GM18861 (cell line): Measurements from ENCODE around the gene TRPT1.
"Not testable (repeated sequence)": the region's sequence is repeated elsewhere in the genome, so short reads cannot be mapped to it uniquely, and the experiment has no call there.

Source experiments
- ATAC-seq: cut with Tn5 transposase; IDR thresholded peaks from one replicate; pipeline ENCODE4 v1.9.1; 2021; ENCODE audit not compliant: unreplicated experiment

The TRPT1 gene

DNA sequence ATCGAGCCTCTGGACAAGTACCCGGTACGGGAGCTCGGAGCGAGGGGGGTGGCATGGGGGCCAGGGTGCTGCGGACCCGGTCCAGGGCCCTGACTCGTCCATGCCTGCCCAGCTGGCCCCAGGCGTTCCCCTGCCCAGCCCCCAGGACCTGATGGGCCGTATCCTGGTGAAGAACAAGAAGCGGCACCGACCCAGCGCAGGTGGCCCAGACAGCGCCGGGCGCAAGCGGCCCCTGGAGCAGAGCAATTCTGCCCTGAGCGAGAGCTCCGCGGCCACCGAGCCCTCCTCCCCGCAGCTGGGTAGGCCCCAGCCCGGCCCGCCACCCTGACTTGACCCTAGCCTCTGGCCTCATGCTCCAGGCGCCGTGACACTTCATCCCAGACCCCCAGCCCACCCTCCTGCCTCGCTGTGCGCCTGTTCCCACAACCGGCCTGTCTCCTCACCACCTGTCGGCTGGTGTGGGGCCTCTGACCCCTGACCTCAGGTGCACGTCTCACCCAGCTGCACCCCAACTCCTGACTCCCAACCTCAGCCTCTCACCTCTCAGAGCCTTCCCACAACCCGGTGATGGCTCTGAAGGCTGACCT, 33.1 kb upstream of the TRPT1 start:
- ATAC-seq, result no peak

DNA sequence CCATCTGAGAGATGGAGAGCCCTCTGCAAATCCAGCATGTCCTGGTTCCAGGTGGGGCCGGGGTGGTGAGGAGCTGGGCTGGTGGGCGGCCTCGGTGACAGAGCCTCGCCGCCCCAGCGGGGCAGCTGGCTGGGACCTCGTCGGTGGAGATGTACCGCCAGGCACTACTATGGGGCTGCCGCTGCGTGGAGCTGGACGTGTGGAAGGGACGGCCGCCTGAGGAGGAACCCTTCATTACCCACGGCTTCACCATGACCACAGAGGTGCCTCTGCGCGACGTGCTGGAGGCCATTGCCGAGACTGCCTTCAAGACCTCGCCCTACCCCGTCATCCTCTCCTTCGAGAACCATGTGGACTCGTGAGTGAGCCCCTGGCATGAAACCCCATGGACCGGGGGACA, 32.4 kb upstream of the TRPT1 start:
- no peak for ATAC-seq

DNA sequence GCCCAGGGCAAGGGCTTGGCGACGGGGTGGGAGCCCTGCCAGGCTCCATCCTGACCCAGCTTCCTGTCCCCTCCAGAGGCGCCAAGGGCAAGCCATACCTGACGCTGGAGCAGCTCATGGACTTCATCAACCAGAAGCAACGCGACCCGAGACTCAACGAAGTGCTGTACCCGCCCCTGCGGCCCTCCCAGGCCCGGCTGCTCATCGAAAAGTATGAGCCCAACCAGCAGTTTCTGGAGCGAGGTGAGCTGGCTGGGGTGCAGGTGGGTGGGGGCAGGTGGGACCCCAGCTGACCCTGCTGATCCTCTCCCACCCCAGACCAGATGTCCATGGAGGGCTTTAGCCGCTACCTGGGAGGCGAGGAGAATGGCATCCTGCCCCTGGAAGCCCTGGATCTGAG, 30.3 kb upstream of the TRPT1 start:
- no peak for ATAC-seq

DNA sequence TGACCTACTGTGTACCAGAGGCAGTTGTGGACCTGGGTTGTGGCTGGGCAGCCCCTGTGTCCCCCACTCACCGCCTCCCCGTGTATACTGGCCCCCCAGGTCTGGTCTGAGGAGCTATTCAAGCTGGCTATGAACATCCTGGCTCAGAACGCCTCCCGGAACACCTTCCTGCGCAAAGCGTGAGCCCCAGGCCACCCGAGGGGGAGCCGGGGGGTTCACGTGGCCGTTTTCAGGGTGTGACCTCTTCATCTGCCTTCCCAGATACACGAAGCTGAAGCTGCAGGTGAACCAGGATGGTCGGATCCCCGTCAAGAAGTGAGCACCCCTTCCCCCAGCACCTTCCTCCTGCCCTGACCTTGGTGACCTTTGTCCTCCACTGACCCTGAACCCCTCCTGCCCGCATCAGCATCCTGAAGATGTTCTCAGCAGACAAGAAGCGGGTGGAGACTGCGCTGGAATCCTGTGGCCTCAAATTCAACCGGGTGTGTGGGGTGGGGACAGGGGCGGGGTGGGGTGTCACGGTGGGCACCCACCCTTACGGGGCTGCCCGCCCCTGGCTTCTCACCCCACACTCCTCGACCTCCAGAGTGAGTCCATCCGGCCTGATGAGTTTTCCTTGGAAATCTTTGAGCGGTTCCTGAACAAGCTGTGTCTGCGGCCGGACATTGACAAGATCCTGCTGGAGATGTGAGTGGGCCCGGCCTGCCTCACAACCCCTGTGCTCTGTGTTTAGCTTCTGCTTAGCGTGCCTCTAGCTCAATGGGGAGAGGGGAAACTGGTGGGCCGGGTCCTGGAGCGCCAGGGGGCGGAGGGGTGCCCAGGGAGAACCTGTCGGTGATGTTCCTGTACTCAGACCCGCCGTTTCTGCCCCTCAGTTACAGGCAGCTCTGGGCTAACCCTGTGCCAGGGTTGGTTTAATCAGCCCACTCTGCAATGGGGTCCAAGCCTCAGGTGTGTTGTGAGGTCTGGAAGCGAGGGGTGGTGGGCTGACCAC, 29.4 kb upstream of the TRPT1 start:
- ATAC-seq, result no peak

DNA sequence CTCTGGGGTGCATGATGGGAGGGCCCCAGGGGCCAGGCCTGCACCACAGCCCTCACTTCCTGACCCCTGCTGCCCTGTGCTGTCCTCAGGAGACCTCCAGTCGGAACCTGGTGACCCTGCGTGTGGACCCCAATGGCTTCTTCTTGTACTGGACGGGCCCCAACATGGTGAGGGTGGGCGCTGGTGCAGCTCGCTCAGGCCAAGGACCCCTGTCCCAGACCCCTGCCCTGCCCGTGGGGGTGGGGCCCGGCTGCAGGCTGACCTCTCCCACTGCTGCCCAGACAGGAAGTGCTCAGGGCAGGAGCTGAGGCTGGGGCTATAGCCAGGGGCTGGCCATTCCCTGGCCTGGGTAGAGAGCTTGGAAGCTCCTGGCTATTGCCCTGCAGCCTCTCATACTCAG, 28.3 kb upstream of the TRPT1 start:
- no peak for ATAC-seq

DNA sequence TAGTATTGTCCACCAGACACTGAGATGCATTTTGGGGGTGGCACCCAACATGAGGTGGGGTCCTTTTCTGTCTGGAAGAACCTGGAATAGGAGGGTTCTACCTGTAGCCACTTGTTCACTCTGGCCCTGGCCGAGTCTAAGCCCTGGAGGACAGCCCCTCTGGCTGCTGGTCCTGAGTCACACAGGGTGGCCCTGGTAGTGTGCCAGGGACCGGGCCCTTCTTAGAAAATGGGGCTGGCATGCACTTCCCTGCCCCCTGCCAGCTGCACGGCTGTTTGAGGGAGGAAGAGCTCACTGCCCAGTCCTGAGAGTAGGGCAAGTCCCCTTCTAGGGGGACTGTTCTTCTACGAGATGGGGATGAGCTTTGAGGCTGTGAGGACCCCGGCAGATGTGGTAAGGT, 27.5 kb upstream of the TRPT1 start:
- no peak for ATAC-seq

DNA sequence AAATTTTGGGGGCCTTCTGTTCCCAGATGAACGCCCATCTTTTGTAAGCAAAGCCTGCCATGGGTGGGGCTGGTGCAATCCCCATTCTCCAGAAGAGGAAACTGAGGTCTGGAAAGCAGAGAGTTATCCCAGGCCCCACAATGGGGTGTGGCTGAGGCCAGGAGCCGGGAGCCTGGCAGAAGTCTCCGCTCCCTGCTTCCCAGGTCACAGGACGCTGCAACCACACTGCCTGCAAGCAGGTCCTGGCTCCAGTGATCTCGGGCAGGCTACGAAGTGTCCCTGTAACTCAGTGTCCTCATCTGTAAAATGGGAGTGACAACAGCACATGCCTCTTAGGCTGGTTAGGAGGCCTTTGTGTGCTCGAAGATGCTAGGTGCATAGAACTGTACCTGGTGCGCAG, 27.1 kb upstream of the TRPT1 start:
- ATAC-seq, result no peak

DNA sequence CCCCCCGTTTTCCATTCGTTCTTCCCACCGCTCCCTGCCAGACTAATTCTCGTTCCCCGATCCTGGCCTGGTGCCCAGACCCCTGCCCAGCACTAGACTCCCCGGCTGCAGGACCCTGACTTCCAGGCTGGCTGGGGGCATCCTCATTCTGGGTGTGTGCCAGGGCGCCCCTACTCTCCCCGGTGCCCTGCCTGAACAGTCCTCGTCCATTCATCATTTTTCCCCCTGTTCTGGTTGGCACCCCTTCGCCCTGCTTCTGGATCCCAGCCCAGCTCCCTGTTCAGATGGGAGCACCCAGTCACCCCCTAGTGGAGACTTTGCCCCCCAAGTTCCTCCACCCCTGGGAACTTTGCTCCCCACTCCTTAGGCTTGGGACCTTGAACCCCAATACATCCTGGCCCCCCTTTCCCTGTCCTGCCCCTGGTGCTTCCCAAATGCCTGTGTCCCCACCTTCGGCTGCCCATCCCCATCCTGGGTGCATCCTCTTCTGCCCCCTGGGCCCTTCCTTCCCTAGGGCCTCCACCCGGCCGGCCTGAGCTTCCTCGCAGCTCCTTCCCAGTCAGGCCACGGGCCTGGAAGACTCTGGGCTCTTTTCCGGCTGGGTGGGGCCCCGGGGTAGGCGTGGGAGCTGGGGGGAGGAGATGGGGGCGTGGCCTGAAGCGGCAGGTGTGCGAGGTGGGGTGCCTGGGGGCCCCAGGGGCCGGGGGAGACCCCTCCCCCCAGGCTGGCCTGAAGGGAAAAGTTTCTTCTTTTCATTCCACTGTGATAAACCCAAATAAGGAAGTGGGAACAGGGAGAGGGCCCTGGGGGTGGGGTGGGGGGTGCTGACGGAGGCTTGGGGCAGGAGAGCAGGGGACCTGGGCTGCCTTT, 26.3 kb upstream of the TRPT1 start:
- ATAC-seq, result no peak

DNA sequence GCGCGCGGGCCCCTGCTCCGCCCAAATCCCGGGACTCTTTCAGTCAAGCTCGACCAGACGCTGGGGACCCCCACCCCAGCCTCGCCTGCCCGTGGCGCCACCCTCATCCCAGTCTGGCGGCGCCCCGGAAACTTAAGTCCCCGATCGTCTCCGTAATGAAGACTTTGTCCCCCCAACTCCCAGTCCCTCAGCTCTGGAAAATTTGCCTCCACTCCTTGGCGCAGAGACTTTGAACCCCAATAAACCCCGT, 25.7 kb upstream of the TRPT1 start:
- ATAC-seq, result no peak

DNA sequence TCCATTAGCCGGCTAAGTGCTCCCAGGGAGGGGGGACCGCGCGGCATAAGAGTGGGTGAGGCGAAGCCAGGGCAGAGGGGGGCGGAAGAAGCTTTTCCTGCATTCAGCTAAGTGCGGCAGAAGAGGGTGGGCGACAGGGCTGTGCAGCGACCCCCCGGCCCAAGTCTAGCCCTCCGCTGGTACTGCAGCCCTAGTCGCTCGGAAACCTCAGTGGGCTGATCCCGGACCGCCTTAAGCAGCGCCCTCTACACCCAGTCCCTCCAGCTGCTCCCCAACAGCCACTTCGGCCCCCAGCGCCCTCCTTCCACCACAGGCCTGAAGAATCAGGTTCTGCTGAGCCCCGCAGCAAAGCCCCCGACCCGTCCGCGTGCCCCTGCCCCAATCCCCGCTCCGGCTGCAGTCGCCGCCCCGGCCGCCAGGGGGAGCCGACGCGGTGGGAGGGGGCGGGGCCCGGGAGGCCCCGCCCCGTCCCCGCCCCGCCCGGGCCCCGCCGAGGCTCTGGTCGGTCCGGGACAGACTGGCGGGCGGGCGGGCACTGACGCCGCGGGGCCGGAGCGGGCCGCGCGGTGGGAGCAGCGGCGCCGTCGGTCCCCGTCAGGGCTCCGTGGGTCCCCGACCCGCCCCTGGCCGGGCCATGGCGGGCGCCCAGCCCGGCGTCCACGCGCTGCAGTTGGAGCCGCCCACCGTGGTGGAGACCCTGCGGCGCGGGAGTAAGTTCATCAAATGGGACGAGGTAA, 25.2 kb upstream of the TRPT1 start, which contains the start of gene PLCB3:
Gene PLCB3 (plus strand): TSS at position 515 of the 737 bp plus-strand sequence. CDS start 120 bp downstream, at position 635.
- ATAC-seq, result no peak

DNA sequence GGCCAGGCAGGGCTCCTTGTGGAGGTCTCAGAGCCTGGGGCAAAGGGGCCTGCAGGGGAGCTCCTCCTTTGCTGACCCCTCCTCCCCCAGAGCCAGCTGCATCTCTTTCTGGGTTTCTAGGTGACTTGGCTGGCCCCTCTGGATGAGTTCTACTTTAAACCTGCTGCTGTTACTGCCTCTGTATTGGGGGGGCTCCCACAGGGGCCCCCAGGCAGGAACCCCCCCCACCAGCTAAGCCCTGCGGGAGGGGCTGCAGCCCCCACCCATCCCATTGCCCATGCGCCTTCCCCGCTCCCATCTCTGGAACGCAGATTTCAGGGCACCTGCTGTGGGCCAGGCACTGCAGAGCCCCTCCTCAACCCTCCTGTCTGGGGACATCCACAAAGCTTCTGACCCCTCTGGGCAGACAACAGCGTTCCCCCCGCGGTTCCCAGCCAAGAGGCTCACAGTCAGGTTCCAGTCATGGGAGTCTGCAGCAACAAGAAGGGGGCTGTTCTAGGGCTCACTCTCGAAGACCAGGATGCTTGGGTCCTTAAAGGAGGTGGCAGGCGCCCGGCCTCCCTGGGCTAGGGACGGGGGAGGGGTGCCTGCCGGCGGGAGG, 24.5 kb upstream of the TRPT1 start:
- no peak for ATAC-seq

DNA sequence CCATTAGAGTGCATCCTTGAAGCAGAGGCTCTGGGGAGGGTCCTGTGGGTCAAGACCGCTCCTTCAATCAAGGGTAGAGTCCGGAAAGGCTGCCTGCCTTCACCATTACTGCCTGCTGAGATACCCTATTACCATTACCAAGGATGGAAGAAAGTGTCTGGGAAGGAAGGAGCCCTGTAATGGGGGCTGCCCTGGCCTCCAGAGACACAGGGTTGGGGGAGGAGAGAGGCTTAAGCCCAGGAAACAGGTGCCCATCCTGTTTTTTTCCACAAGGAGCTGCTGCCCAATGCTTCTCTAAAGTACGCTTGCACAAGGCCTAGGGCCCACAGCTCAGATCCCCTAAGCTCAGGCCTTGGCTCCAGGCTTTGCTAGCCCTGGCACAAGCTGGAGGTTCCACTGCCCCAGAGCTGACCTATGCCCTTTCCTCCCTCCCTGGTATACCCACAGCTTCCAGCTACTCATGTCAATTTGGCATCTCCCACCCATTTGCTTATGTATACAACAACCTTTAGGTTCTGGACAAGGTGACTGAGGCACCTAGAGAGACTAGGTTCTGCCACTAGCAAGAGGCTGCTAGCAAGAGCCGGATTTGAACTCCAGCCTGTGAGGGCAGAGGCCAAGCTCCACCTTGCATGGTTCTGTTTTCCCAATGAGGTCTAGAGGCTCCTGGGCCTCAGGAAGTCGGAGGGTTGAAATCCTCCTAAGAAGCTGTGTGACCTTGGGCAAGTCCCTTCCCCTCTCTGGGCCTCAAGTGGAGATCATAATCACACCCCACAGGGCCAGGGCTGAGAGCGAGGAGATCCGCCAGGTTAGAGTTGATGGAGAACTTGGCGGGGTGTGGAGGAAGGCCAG, 23.8 kb upstream of the TRPT1 start:
- ATAC-seq, result no peak

DNA sequence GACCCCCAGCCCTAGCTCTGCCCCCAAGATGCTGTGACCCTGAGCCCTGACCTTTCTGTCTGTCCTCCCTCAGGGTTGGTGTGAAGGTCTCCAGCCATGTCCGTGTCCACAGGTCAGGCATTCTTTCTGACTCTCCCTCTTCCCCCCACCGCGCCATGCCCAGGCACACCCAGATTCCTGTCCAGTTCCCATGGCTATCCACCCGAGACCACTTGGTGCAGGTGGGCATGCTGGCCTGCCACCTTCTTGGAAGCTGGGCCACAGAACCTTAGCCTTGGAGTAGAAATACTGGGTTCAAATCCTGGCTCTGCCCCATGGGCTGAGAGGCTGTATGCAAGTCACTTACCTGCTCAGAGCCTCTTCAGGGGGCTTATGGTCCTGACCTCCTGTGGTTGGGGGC, 23.1 kb upstream of the TRPT1 start:
- no peak for ATAC-seq

DNA sequence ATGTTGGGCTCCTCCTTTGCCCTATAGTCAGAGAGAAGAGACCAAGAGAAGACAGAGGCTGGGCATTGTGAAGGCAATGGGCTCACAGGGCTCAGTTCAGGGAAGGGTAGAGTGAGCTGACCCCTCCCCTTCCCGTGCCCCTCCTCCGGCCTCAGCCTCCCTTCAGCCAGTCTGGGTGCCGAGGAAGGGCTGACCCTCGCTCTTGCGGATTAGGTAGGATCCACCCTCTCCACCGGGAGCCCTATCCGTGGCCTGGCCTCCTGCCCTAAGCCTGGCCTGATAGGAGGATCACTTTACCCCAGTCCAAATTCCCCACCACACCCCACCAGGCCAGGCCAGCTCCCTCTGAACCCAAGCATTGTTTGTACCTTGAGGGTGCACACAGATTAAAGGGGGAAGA, 22.6 kb upstream of the TRPT1 start:
- no peak for ATAC-seq

DNA sequence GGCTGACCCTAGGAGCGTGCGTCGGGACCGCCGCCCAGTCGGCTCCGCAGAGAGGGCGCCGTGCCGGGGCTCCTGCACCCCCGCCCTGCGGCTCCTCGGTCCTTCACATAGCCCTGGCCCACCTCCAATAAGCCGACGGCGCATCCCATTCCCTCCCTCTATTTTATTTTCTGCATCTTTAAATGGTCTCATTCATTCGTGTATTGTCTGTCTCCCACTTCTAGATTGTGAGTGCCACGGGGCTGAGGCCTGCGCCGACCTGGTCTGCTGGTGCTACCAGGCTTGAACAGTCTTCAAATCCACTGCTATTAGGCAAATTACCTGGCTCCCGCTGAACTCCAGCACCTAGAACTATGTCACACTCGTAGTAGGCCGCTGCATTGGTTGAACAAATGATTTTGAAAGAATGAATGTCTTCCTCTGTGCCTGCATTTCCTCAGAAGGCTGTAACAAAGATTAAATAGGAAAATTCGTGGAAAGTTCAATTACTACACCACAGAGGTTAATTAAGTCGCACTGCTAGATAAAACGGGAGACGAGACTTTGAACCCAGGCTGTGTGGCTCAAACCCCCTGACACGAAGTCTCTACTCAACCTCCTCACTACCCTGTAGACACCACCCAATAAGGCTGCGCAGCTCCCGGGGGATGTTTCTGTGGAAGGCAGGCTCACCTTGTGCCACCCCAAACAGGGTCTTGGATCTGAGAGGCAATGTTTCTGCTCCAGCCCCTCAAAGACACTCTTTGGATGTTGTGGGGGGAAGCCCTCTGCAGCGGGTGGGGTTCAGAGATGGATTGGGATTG, 21.9 kb upstream of the TRPT1 start:
- ATAC-seq, result no peak

DNA sequence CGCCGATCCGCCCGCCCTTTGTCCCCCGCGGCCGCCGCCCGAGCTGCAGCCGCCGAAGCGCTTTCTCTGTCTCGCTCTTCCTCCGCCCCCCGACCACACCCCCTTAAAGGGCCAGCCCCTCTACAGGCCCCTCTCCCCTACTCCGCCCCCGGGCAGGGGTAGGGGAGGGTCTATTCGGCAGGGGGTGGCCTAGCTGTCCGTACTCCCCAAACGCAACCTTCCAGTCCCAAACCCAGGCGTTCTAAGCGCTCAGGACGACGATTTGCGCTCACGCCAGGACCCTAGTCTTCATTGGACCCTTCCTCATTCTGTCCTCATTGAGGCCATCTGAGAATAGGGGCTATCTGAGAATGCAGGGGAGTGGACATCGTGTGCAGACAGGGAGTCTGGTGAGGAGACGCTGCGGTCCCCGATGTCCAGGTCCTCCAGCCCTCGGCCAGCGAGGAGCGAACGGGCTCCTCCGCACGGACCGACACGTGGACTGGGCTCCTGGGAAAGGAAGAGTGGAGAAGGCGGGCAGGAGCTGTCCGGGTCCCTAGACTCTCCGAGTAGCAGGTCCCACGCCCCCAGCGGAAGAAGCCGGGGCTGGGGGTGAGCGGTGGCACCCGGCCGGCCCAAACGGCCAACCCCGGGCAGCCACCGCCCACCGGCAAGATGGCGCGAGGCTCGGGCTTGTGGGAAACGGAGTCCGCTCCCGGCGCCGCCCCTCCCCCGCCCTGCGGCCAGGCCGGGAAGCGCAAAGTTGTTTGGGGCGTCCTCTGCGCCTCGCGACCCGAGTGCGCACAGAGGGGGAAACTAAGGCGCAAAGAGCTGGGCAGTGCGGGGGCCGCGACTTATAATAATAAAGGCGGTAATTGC, 21.1 kb upstream of the TRPT1 start, which contains the start of gene PPP1R14B:
Gene PPP1R14B (minus strand): TSS at position 73 of the 858 bp plus-strand sequence. CDS start 270 bp downstream, outside the sequence.
- ATAC-seq, result no peak

DNA sequence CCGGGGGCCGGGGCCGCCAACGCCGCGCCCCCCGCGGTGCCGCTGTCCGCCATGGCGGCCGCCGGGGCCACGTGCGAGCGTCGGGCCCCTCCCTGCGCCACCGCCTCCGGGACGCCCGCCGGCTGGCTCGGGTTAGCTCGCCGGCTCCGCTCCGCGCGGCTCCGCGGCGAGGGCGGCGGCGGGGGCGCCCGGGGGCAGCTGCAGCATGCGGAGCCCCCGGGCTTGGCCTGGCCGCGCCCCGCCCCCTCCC, 20.6 kb upstream of the TRPT1 start:
- not testable (repeated sequence) for ATAC-seq
